Caco-2 (cell line): Measurements from ENCODE around the gene CGRRF1. TPM values are rescaled to one million over a fixed set of nuclear protein-coding genes. Genes with fewer than 3 reads are reported as not detected.

Experiments used
- BruUV-seq: library from RNA; stranded (reverse); fragments of 400-500 nt; replicated peaks from 2 replicates; lab custom pipeline; 2021; lab: Mats Ljungman, UMichigan
- CTCF ChIA-PET: fragments of 300-600 bp; sonication (Branson Sonifier 250); formaldehyde crosslinking; loops from one replicate; lab custom pipeline; 2022; ENCODE audit warnings: antibody characterized with exemption; lab: Charles Lee
- POLR2A ChIA-PET: fragments of 300-600 bp; sonication (Branson Sonifier 250); formaldehyde crosslinking; loops from one replicate; lab custom pipeline; 2022; ENCODE audit warnings: antibody characterized with exemption; lab: Charles Lee
- DNase-seq, 2 experiments: peaks; one replicate each; pipeline versions ENCODE4 v3.0.0 to v3.0.0-alpha.2; 2020 to 2022
- H3K27me3 ChIP-seq: replicated peaks from 2 replicates; pipeline ENCODE4 v1.6.0; 2011; ENCODE audit warnings: low read length; ENCODE audit not compliant: control insufficient read depth, insufficient read depth
- H3K36me3 ChIP-seq: 2 replicates; pipeline ENCODE4 v1.5.1; 2011; ENCODE audit warnings: low read length; ENCODE audit not compliant: control insufficient read depth, insufficient read depth
- H3K4me1 ChIP-seq: fragments of 250-450 bp; sonication (Bioruptor Pico); 2 replicates; pipeline ENCODE4 v1.5.1; 2020; ENCODE audit warnings: mild to moderate bottlenecking
- H3K4me3 ChIP-seq: 2 replicates; pipeline ENCODE4 v1.5.1; 2011; ENCODE audit warnings: low read depth, mild to moderate bottlenecking, control low read depth, low read length
- H3K9me3 ChIP-seq: fragments of 250-450 bp; sonication (Bioruptor Pico); 2 replicates; pipeline ENCODE4 v1.5.1; 2020; ENCODE audit warnings: mild to moderate bottlenecking, moderate library complexity
- H3K27ac Mint-ChIP-seq: one replicate; pipeline ENCODE4 v1.8.0; 2022; ENCODE audit warnings: mixed read lengths; ENCODE audit not compliant: unreplicated experiment
- H3K27me3 Mint-ChIP-seq: one replicate; pipeline ENCODE4 v1.8.0; 2022; ENCODE audit warnings: mixed read lengths; ENCODE audit not compliant: insufficient read depth, unreplicated experiment
- H3K36me3 Mint-ChIP-seq: one replicate; pipeline ENCODE4 v1.8.0; 2022; ENCODE audit warnings: mild to moderate bottlenecking, mixed read lengths; ENCODE audit not compliant: insufficient read depth, unreplicated experiment
- H3K4me1 Mint-ChIP-seq: one replicate; pipeline ENCODE4 v1.8.0; 2022; ENCODE audit warnings: low read depth, mixed read lengths; ENCODE audit not compliant: unreplicated experiment
- H3K4me3 Mint-ChIP-seq: one replicate; pipeline ENCODE4 v1.8.0; 2022; ENCODE audit warnings: mild to moderate bottlenecking, moderate library complexity, mixed read lengths; ENCODE audit not compliant: unreplicated experiment
- H3K9me3 Mint-ChIP-seq: one replicate; pipeline ENCODE4 v1.8.0; 2022; ENCODE audit warnings: mixed read lengths; ENCODE audit not compliant: unreplicated experiment
- CTCF ChIP-seq, 2 experiments: fragments of 200-600 bp in 1 of 2; IDR thresholded peaks; 1 replicate in 1 of 2; 2 replicates in 1 of 2; pipeline versions ENCODE4 v1.5.1 to v1.8.0; 2011 to 2022; ENCODE audit warnings: antibody characterized with exemption in 1 of 2, control low read depth in 1 of 2, inconsistent platforms in 1 of 2, low read depth in 1 of 2, low read length in 1 of 2, mild to moderate bottlenecking in 1 of 2, moderate library complexity in 1 of 2; ENCODE audit not compliant: insufficient read depth in 1 of 2, severe bottlenecking in 1 of 2, unreplicated experiment in 1 of 2
- intact Hi-C: fragments of 100-400 bp; cut with micrococcal nuclease; formaldehyde crosslinking; loops from one replicate; pipeline ENCODE4 v1.10.0; 2022; ENCODE audit not compliant: unreplicated experiment
- total RNA-seq: library from RNA; stranded (reverse); gene quantifications from 2 replicates; pipeline ENCODE4 v1.2.3, GENCODE V29; 2022

Gene CGRRF1
- total RNA-seq, 1 experiment from 2014 or later = 12.3 TPM

DNA sequence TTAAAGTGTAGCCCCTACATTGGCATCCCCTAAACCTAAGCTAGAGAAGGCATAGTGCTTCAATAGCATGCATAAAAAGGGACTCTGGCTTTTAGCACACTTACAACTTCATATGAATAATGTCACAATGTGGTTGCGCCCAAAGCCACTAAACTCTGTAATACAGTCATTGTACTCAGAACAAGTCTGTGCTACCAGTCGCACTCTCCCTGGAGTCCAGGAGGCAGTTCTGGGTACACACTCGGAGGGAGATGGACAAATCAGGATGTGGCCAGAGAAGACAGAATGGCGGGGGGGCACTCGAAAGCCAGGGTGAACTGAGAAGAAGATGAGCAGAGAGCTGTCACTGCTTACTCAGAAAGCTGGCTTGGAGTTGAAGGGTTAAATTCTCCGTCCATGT lies 67.8 kb downstream of the CGRRF1 start:
- intact Hi-C loops = loop anchor here (5.0 kb wide), 1 partner anchor 35 kb away; no protein-coding TSS in a partner anchor
- Mint-ChIP-seq H3K9me3 (no peaks in the 10 kb centered on the region), H3K36me3 (peaks cover 81% of the 10 kb centered on the region), H3K27me3 (no peaks in the 10 kb centered on the region), H3K4me1 (peaks cover 38% of the 10 kb centered on the region), H3K4me3 (no peak overlapping the region), H3K27ac (no peak overlapping the region)
- ChIA-PET POLR2A (interaction anchor here (0.6 kb wide), 1 partner anchor 14 kb away, joined by 5 read pairs; no protein-coding TSS in a partner anchor), CTCF (interaction anchor here (0.5 to 0.9 kb wide), 2 partner anchors 65 to 114 kb away, joined by 3 to 4 read pairs; no protein-coding TSS in a partner anchor)
- Histone ChIP-seq H3K4me3 (no peak overlapping the region), H3K36me3 (peaks cover 1% of the 10 kb centered on the region; the same call in 1 of the 2 replicates), H3K27me3 (no peaks in the 10 kb centered on the region), H3K4me1 (peaks cover 31% of the 10 kb centered on the region), H3K9me3 (peaks cover 4% of the 10 kb centered on the region)
- DNase-seq = no peak
- no peak for TF ChIP-seq CTCF (IDR thresholded peaks at IDR 0.05; ENCODE audit: insufficient read depth in 1 of 2, low read depth in 1 of 2, low read length in 1 of 2, severe bottlenecking in 1 of 2, unreplicated experiment in 1 of 2)
- BruUV-seq = no TSS peak

- Mint-ChIP-seq H3K4me3 (no peak overlapping the region), H3K36me3 (peaks cover 76% of the 10 kb centered on the region), H3K4me1 (peaks cover 38% of the 10 kb centered on the region), H3K9me3 (no peaks in the 10 kb centered on the region), H3K27me3 (no peaks in the 10 kb centered on the region), H3K27ac (peak overlapping the region; percentile 47)
- no peaks in the 10 kb centered on the region for H3K27me3 ChIP-seq
- CTCF ChIA-PET = no interaction called here
- no TSS peak for BruUV-seq
- TF ChIP-seq CTCF (IDR thresholded peaks at IDR 0.05; ENCODE audit: insufficient read depth in 1 of 2, low read depth in 1 of 2, low read length in 1 of 2, severe bottlenecking in 1 of 2, unreplicated experiment in 1 of 2) = no peak
- DNase-seq = no peak
- POLR2A ChIA-PET = no interaction called here
- no peak overlapping the region for H3K4me3 ChIP-seq
- intact Hi-C loops = loop anchor here (5.0 kb wide), 1 partner anchor 34 kb away; no protein-coding TSS in a partner anchor
- peaks cover 1% of the 10 kb centered on the region; the same call in 1 of the 2 replicates for H3K36me3 ChIP-seq
- peaks cover 31% of the 10 kb centered on the region for H3K4me1 ChIP-seq
- no peaks in the 10 kb centered on the region for H3K9me3 ChIP-seq
These were observed 68.3 kb downstream of the CGRRF1 start for GRCh38 chr14:54577977-54578376.

- Mint-ChIP-seq H3K27ac (no peak overlapping the region), H3K9me3 (no peaks in the 10 kb centered on the region), H3K27me3 (no peaks in the 10 kb centered on the region), H3K4me3 (no peak overlapping the region), H3K36me3 (peaks cover 60% of the 10 kb centered on the region), H3K4me1 (peaks cover 36% of the 10 kb centered on the region)
- no TSS peak for BruUV-seq
- peaks cover 31% of the 10 kb centered on the region for H3K4me1 ChIP-seq
- H3K36me3 ChIP-seq = peaks cover 1% of the 10 kb centered on the region; the same call in 1 of the 2 replicates
- DNase-seq = no peak
- TF ChIP-seq CTCF (IDR thresholded peaks at IDR 0.05; ENCODE audit: insufficient read depth in 1 of 2, low read depth in 1 of 2, low read length in 1 of 2, severe bottlenecking in 1 of 2, unreplicated experiment in 1 of 2) = no peak
- no peaks in the 10 kb centered on the region for H3K9me3 ChIP-seq
- H3K4me3 ChIP-seq = no peak overlapping the region
- intact Hi-C loops = loop anchor here (5.0 kb wide), 1 partner anchor 33 kb away; no protein-coding TSS in a partner anchor
- CTCF ChIA-PET = no interaction called here
- no peaks in the 10 kb centered on the region for H3K27me3 ChIP-seq
- POLR2A ChIA-PET = no interaction called here
These were observed 69.9 kb downstream of the CGRRF1 start for GRCh38 chr14:54579621-54580020.
